WTC11 (cell line): ENCODE data around the gene LCN15. TPM values are rescaled to one million over a fixed set of nuclear protein-coding genes. Genes with fewer than 3 reads are reported as not detected.

Experiments used
- ATF6 ChIP-seq: sonication (generic); formaldehyde crosslinking; IDR thresholded peaks from 2 replicates; pipeline ENCODE4 v1.8.1; 2023; ENCODE audit warnings: mild to moderate bottlenecking, missing genetic modification reagents
- E2F4 ChIP-seq: sonication (generic); formaldehyde crosslinking; IDR thresholded peaks from 2 replicates; pipeline ENCODE4 v1.8.1; 2022; ENCODE audit warnings: low read depth, mild to moderate bottlenecking, moderate library complexity, missing genetic modification reagents, borderline replicate concordance
- ETV6 ChIP-seq: sonication (generic); formaldehyde crosslinking; IDR thresholded peaks from 2 replicates; pipeline ENCODE4 v1.8.1; 2022; ENCODE audit warnings: mild to moderate bottlenecking, missing genetic modification reagents
- FOXP1 ChIP-seq: sonication (generic); formaldehyde crosslinking; IDR thresholded peaks from 2 replicates; pipeline ENCODE4 v1.8.0; 2022; ENCODE audit warnings: missing genetic modification reagents, mild to moderate bottlenecking, moderate library complexity, borderline replicate concordance
- GRHL2 ChIP-seq: fragments of 250-450 bp; sonication (Bioruptor Pico); IDR thresholded peaks from 2 replicates; pipeline ENCODE4 v1.8.0; 2022; ENCODE audit warnings: mild to moderate bottlenecking, moderate library complexity; ENCODE audit not compliant: insufficient replicate concordance, severe bottlenecking
- HMGXB4 ChIP-seq: sonication (generic); formaldehyde crosslinking; IDR thresholded peaks from 2 replicates; pipeline ENCODE4 v1.8.1; 2023; ENCODE audit warnings: mild to moderate bottlenecking, moderate library complexity, missing genetic modification reagents
- JAZF1 ChIP-seq: fragments of 250-450 bp; sonication (Bioruptor Pico); IDR thresholded peaks from 2 replicates; pipeline ENCODE4 v1.9.0; 2021; ENCODE audit warnings: moderate library complexity, mild to moderate bottlenecking, inconsistent platforms
- MLX ChIP-seq: sonication (generic); formaldehyde crosslinking; IDR thresholded peaks from 2 replicates; pipeline ENCODE4 v1.8.1; 2023; ENCODE audit warnings: mild to moderate bottlenecking, missing genetic modification reagents, moderate library complexity
- MYBL2 ChIP-seq: sonication (generic); formaldehyde crosslinking; IDR thresholded peaks from 2 replicates; pipeline ENCODE4 v1.8.1; 2023; ENCODE audit warnings: mild to moderate bottlenecking, moderate library complexity, missing genetic modification reagents
- NFATC4 ChIP-seq: fragments of 250-450 bp; sonication (Bioruptor Pico); IDR thresholded peaks from 2 replicates; pipeline ENCODE4 v1.9.0; 2021; ENCODE audit warnings: mild to moderate bottlenecking
- NR3C1 ChIP-seq: sonication (generic); formaldehyde crosslinking; conservative IDR thresholded peaks from 2 replicates; pipeline ENCODE4 v1.8.1; 2023; ENCODE audit warnings: low read depth, mild to moderate bottlenecking, missing genetic modification reagents
- PREB ChIP-seq: sonication (generic); formaldehyde crosslinking; IDR thresholded peaks from 2 replicates; pipeline ENCODE4 v1.8.1; 2022; ENCODE audit warnings: mild to moderate bottlenecking, missing genetic modification reagents, moderate library complexity, borderline replicate concordance
- RORB ChIP-seq: fragments of 250-450 bp; sonication (Bioruptor Pico); IDR thresholded peaks from 2 replicates; pipeline ENCODE4 v1.9.0; 2021; ENCODE audit warnings: mild to moderate bottlenecking
- ZBTB43 ChIP-seq: sonication (generic); formaldehyde crosslinking; IDR thresholded peaks from 2 replicates; pipeline ENCODE4 v1.8.1; 2023; ENCODE audit warnings: mild to moderate bottlenecking, missing genetic modification reagents
- ZNF219 ChIP-seq: sonication (generic); formaldehyde crosslinking; IDR thresholded peaks from 2 replicates; pipeline ENCODE4 v1.8.0; 2023; ENCODE audit warnings: missing genetic modification reagents, mild to moderate bottlenecking, borderline replicate concordance
- ZNF317 ChIP-seq: sonication (generic); formaldehyde crosslinking; IDR thresholded peaks from 2 replicates; pipeline ENCODE4 v1.8.1; 2023; ENCODE audit warnings: low read depth, mild to moderate bottlenecking, moderate library complexity, missing genetic modification reagents, borderline replicate concordance
- ZNF671 ChIP-seq: fragments of 250-450 bp; sonication (Bioruptor Pico); IDR thresholded peaks from 2 replicates; pipeline ENCODE4 v1.8.0; 2021; ENCODE audit warnings: mild to moderate bottlenecking
- total RNA-seq: library from RNA; stranded (reverse); gene quantifications from 3 replicates; pipeline ENCODE4 v1.2.3, GENCODE V29; 2021
- TF ChIP-seq, protein P1 (sequence below): sonication (generic); formaldehyde crosslinking; IDR thresholded peaks from 2 replicates; pipeline ENCODE4 v1.8.0; 2022; ENCODE audit warnings: mild to moderate bottlenecking, missing genetic modification reagents
- TF ChIP-seq, protein P2 (sequence below): sonication (generic); formaldehyde crosslinking; IDR thresholded peaks from 2 replicates; pipeline ENCODE4 v1.8.1; 2022; ENCODE audit warnings: missing genetic modification reagents, borderline replicate concordance
- TF ChIP-seq, protein P3 (sequence below): sonication (generic); formaldehyde crosslinking; conservative IDR thresholded peaks from 2 replicates; pipeline ENCODE4 v1.8.1; 2022; ENCODE audit warnings: mild to moderate bottlenecking, missing genetic modification reagents
- TF ChIP-seq, protein P4 (sequence below): sonication (generic); formaldehyde crosslinking; IDR thresholded peaks from 2 replicates; pipeline ENCODE4 v1.8.0; 2022; ENCODE audit warnings: mild to moderate bottlenecking, missing genetic modification reagents

LCN15 gene
- total RNA-seq, 1 experiment from 2014 or later = 0.52 TPM

DNA sequence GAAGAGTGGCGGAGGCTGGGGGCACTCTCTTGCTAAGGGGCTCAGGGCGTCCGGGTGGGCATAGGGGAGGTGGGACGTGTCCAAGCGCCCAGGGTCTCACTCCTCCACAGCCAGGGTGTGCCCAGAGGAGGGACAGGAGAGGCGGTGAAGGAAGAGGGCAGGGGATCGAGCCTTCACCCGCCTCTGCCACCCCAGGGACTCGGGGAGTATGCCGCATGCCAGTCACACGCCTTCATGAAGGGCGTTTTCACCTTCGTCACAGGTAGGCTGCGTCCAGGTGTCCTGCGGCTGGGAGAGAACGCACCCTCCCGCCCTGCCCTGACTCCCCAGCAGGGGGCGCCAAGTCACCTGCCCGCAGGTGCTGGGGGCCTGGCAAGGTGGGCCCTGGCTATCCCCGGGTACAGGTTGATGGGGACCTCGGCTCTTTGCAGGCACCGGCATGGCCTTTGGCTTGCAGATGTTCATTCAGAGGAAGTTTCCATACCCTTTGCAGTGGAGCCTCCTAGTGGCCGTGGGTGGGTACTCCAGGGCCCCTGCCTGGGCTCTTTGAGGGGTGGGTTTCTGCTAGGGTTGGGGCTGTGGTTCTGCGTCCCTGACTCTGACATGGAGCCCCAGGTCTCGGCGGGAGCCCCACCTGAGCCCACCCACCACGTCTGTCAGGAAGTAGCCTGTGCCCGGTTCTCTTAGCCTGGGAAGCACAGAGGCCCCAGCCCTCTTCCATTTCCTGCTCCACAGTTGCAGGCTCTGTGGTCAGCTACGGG, 27.4 kb upstream of the LCN15 start (continued):
- TF ChIP-seq, protein P1, sequence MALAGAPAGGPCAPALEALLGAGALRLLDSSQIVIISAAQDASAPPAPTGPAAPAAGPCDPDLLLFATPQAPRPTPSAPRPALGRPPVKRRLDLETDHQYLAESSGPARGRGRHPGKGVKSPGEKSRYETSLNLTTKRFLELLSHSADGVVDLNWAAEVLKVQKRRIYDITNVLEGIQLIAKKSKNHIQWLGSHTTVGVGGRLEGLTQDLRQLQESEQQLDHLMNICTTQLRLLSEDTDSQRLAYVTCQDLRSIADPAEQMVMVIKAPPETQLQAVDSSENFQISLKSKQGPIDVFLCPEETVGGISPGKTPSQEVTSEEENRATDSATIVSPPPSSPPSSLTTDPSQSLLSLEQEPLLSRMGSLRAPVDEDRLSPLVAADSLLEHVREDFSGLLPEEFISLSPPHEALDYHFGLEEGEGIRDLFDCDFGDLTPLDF (CRISPR knock-in tag) = peak; percentile 79; the same call in 1 of the 2 replicates
- TF ChIP-seq, protein P2, sequence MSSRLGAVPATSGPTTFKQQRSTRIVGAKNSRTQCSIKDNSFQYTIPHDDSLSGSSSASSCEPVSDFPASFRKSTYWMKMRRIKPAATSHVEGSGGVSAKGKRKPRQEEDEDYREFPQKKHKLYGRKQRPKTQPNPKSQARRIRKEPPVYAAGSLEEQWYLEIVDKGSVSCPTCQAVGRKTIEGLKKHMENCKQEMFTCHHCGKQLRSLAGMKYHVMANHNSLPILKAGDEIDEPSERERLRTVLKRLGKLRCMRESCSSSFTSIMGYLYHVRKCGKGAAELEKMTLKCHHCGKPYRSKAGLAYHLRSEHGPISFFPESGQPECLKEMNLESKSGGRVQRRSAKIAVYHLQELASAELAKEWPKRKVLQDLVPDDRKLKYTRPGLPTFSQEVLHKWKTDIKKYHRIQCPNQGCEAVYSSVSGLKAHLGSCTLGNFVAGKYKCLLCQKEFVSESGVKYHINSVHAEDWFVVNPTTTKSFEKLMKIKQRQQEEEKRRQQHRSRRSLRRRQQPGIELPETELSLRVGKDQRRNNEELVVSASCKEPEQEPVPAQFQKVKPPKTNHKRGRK = no peak
- TF ChIP-seq ATF6 (CRISPR knock-in tag) = no peak
- no peak for TF ChIP-seq NR3C1 (CRISPR knock-in tag)
- TF ChIP-seq MYBL2 (CRISPR knock-in tag) = peak; percentile 48; the same call in 1 of the 2 replicates
- no peak for TF ChIP-seq JAZF1 (CRISPR knock-in tag)
- no peak for TF ChIP-seq ZNF671 (CRISPR knock-in tag)
- TF ChIP-seq ZBTB43 = no peak
- no peak for TF ChIP-seq NFATC4
- TF ChIP-seq FOXP1 (CRISPR knock-in tag) = no peak; the same call in 1 of the 2 replicates
- TF ChIP-seq ZNF317 (CRISPR knock-in tag) = no peak
- TF ChIP-seq, protein P3, sequence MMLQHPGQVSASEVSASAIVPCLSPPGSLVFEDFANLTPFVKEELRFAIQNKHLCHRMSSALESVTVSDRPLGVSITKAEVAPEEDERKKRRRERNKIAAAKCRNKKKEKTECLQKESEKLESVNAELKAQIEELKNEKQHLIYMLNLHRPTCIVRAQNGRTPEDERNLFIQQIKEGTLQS (CRISPR knock-in tag) = no peak
- TF ChIP-seq, protein P4, sequence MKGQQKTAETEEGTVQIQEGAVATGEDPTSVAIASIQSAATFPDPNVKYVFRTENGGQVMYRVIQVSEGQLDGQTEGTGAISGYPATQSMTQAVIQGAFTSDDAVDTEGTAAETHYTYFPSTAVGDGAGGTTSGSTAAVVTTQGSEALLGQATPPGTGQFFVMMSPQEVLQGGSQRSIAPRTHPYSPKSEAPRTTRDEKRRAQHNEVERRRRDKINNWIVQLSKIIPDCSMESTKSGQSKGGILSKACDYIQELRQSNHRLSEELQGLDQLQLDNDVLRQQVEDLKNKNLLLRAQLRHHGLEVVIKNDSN = peak; percentile 47; the same call in 1 of the 2 replicates
- TF ChIP-seq HMGXB4 (CRISPR knock-in tag) = peak; percentile 77
- 0 out of 2 replicates have a peak, but pooled peaks have one; percentile 27 for TF ChIP-seq MLX (CRISPR knock-in tag)
- no peak for TF ChIP-seq GRHL2
- TF ChIP-seq ETV6 (CRISPR knock-in tag) = no peak; the same call in 1 of the 2 replicates
- 0 out of 2 replicates have a peak, but pooled peaks have one; percentile 66 for TF ChIP-seq ZNF219
- no peak for TF ChIP-seq RORB (CRISPR knock-in tag)
- no peak for TF ChIP-seq E2F4 (CRISPR knock-in tag)
- no peak for TF ChIP-seq PREB (CRISPR knock-in tag)
